ENCODE results near the gene LZTS2. TPM values are rescaled to one million over a fixed set of nuclear protein-coding genes. Genes with fewer than 3 reads are reported as not detected.
A peak's percentile ranks its signal among the peaks of the same experiment; 100 is the strongest.
"Not testable (repeated sequence)": the region's sequence is repeated elsewhere in the genome, so short reads cannot be mapped to it uniquely, and the experiment has no call there.

LZTS2 gene, protein sequence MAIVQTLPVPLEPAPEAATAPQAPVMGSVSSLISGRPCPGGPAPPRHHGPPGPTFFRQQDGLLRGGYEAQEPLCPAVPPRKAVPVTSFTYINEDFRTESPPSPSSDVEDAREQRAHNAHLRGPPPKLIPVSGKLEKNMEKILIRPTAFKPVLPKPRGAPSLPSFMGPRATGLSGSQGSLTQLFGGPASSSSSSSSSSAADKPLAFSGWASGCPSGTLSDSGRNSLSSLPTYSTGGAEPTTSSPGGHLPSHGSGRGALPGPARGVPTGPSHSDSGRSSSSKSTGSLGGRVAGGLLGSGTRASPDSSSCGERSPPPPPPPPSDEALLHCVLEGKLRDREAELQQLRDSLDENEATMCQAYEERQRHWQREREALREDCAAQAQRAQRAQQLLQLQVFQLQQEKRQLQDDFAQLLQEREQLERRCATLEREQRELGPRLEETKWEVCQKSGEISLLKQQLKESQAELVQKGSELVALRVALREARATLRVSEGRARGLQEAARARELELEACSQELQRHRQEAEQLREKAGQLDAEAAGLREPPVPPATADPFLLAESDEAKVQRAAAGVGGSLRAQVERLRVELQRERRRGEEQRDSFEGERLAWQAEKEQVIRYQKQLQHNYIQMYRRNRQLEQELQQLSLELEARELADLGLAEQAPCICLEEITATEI
- 72.9 and 77.3 TPM in 2 replicates for total RNA-seq

DNA sequence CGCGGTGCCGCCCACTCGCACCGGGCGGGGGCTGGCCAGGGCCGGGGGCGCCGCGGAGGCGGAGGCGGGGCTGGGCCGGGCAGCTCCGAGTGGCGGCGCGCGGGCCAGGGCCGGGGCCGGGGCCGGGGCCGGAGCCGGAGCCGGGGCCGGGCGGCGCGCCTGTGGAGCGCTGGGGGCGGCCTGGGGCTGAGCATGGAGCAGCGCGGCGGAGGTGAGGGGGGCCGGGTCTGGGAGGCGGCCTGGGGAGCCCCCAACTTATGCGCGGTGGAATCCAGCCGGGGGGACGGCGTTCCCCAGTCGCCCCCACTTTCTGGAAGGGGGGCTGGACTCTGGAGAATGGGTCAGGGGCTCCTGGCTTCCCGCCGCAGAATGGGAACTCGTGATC is at the start of gene LZTS2:
Gene LZTS2, plus strand, starts transcription at position 67 of the 385 bp plus-strand sequence. CDS start 2,731 bp downstream, outside the sequence.
- no peak for DNase-seq (ENCODE audit: low read depth)

DNA sequence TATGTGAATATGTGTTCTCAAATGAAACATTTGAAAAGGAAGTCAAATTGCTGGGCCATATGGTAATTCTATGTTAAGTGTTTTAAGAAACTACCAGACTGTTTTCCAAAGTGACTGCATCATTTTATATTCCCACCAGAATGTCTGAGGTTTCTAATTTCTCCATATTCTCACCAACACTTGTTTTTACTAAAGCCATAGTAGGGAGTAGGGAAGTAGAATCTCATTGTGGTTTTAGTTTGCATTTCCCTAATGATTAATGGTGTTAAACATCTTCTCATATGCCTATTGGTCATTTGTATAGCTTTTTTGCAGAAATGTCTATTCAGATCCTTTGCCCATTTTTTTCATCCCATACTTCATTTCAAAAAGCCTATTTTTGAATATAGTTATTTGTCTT is 39.4 kb upstream of the LZTS2 start:
- no peak for DNase-seq (ENCODE audit: low read depth)

DNA sequence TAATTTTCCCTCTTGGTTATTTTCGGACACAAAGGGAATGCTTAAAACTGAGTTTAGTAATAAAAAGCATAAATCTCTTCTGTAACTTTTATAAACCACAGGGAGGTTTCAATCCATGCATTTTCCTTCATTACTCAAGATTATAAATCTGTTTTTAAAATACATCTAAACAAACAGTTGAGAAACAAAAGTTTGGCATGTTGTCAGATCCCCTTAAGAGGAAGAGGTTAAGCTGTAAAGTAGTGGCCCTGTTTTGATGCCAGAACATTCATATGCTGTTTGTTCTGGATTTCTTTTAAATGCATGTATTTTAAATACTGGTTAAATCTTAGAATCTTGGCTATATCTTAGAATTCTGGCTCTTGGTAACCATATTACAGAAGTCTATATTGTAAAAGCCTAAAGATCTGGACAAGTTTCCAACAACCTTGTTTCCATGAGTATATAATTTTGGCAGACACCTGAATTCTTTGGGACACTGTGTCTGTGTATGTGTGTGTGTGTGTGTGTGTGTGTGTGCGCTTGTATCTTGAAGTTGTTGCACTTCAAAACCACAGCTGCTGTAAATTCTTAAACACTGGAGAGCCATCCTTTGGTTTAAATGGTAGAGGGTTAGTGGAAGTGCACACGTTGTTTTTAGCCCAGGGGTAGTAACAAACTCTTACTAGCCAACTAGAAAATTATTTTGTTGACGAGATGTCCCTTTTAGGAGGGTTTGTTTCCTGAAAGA is 37.1 kb upstream of the LZTS2 start:
- DNase-seq (ENCODE audit: low read depth) = no peak

DNA sequence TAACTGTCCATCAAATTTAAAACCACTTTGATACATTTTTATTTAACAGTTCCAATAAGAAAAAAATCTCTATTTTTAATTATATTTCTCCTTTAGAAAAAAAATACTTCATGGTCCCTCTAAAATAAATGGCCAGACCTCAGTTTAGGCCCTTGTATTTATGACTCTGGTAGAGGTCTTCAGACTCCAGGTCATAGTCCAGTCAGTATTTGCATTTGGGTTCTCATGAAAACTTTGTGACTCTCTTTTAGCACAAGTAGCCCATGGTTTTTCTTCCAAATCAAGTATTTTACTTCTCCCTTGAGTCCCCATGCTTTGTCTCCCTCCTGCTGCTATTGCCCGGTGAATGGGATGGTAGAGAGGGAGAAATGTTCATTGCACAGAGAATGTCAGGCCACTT is 35.8 kb upstream of the LZTS2 start:
- DNase-seq (ENCODE audit: low read depth) = no peak

DNA sequence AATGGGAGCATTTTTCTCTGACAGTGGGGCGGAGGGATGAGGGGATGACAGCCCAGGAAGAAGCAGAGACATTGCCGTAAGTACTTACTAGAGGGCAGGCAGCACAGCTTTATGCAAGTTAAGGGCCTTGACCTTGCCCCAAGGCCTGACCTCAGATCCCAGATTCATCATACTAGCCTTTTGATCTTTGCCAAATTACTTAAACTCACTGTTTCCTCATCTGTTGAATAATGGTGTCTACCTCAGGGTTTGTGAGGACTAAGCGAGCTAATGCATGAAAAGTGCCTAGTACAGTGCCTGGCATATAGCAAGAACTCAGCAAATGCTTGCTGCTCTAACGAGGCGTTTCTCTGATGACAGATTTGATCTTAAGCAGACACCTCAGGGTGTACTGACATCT is 33.8 kb upstream of the LZTS2 start:
- DNase-seq (ENCODE audit: low read depth) = no peak

DNA sequence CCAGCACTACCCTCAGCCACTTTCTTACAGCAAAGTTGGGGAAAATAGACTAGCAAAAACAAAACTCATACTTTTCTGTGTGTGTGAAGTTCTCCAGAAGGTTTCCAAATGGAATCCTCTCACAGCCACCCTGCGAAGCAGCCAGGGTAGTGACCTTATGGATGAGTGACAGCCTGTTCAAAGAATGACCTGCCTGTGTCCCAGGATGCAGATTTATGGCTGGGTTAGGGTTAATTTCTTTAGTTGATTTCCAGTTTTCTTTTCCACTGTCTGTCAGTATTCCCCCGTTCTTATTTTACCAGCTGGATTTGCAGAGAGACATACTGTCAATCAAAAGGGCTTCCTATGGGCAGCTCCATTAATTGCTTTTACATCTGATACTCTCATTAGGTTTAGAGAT is 32.7 kb upstream of the LZTS2 start:
- DNase-seq (ENCODE audit: low read depth) = no peak

DNA sequence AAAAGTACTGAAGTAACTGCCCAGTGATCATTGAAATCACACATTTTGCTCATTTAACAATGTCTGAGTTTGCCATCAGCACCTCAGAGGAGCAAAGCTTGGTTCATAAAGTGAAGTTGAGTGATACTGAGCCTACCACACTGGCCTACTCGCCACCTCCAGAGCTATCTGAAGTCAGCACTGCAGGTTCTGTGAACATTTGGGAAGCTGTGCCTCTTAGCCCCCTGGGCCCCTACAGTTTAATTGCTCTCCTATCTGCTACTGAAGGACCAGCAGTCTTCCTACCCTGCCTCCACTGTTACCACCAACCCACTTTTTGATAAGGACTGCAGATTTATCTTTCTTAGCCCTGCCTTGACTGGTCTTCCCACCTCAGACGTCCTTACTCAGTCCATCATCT is 32.3 kb upstream of the LZTS2 start:
- no peak for DNase-seq (ENCODE audit: low read depth)

DNA sequence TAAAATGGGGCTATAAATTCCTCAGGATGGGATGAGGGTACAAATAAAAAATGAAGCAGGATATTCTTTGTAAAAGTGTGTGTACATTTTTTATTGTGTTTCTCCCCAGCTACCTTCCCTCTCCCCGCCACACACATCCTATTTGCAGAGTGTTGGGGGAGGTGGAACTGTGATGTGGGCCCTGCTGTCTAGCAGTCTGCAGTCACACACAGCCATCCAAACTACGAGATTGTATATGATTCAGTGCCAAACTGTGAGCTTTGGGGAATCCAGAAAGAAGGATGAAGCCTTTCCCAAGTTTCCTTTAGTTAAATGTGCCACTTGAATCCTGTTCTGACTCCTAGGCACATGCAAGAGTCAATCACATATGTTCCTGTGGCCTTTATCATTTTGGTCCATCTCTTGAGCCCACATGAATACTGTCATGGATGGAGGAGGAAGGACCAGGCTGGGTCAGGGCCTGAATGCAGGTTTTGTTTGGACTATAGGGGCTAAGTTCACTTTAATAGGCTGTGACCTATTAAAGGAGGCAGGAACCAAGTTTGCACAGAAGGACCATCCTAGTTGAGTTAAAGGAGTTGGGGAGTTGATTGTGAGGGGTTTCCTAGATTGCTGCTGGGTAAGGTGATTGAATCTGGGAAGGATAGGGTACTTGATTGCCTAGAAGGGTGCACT is 31.4 kb upstream of the LZTS2 start:
- DNase-seq (ENCODE audit: low read depth) = no peak

DNA sequence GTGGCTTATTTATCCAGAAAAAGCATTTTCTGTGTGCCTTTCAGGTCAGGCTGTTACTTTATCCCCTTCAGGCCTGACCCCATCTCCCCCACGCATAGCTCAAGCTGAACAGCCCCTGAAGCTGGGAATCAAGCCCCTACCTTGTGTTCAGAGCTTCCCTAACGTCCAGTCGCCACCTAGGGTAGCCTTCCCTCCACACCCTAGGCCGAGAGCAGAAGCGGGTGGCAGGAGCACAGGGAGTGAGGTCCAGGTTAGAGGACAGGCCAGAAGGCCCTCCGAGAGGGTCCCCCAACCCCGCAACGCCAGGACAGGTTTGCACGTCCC is 30.8 kb upstream of the LZTS2 start:
- no peak for DNase-seq (ENCODE audit: low read depth)

DNA sequence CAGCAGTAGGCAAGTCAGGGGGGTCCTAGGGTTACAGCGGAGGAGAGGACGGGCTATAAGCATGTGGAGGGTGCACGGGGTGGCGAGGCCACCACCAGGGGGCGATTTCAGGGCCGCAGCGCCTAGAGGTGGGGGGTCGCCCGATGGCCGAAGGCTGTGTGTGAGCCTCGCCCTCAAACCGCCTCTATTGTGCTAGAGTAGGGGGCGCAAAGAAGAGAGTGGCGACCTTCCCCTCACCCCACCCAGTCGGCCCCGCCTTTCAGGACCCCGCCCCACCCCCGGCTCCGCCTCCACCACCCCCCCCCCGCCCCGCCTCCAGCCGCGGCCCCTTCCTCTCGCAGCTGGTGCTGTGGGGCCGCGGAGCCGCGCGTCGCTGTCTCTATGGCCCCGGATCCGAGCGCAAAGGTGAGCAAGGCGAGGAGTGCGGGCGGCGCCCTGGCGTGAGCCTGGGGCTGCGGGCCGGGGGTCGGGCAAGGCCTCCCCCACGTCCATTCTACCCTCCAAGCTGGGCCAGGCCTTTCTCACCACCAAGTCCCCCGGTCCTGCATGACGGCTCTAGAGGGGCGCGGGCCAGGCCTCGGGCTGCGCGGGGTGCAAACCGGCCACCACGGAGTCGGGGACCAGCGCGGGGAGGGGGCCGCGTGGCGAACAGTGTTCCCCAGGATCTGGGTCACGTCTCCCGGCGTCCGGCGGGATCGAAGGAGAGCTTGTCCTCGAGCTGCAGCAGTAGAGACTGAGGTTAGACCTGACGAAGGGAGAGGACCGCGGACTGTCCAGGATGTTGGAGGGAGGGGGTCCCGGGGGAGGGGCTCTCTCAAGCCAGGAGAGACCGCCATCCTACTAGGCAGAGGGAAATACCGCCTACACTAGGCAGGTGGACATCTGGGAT is 30.2 kb upstream of the LZTS2 start, which contains the start of gene SEMA4G:
Gene SEMA4G, plus strand, starts transcription at position 318 of the 889 bp plus-strand sequence. CDS start 3,409 bp downstream, outside the sequence.
- DNase-seq (ENCODE audit: low read depth) = no peak

DNA sequence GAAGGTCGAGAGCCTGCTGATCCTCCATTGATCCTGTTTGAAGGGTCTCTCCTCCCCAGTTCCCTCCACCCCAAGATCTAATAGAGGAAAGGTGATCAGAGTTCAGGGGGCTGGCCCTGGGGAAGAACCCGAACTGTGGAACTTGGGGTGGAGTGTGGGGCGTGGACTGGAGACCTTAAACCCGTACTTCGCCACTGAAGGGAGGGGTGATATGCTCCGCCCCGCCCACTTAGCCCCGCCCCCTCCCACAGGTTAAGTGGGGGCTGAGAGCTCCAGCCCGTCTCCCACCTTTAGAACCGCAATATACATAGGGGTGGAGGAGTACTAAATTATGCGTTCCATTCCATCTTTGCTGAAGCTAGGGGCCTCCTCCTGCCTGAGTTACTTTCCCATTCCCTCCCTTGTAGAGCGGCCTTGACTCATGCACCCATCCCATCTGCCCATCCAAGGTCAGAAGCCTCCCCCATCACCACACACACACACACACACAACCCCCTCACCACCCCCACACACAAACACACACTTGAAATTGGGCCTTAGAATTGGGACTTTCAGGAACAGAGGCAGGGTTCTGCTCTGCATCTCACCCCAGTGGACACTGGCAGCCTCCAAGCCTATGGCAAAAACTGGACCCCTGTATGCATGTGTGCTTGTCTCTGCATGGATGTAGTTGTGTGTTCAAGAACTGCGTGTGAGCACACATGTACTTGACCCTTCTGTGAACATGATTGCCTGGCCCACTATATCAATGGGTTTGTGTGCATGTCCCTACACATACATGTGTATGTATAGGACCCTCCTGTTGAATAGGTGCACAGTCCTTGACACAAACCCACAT is 29.3 kb upstream of the LZTS2 start:
- DNase-seq (ENCODE audit: low read depth) = no peak

DNA sequence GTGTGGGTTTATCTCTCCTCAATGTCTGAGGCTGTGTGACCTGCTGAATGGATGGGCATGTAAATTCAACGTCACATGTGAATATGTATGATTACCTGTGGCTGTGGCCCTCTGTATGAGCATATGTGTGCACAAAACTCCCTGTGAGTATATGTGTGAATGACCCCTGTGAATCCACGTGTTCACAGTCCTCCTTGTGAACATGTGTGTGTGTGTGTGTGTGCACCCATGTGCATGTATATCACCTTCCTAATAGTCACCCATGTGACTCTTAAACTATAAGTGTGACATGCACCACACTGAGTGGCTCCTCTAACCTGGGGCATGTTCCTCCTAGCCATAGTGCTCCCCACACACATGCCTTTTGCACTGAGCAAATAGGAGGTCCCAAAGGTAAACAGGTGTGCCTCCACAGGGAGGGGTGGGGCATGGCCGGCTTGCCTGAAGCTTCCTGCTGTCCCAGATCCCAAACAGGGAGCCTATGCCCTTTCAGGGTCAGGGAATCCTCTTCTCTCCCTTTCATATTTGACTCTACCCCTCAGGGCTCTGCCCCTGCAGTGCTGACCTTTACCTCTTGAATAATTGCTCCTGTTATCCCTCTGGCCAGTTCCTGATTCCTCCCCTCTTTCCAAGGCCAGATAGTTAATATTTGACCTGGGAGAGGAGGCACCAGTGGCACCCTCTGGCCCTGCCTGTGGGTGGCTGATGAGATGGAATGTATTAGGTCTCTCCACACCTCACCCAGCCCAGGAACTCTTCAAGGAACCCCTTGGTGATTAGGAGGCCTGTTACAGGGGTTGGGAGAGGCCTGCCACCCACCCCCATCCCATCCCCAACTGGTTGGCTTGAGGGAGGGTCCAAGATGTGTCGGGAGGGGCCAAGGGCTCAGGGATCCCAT is 28.4 kb upstream of the LZTS2 start:
- DNase-seq (ENCODE audit: low read depth) = peak; percentile 74

DNA sequence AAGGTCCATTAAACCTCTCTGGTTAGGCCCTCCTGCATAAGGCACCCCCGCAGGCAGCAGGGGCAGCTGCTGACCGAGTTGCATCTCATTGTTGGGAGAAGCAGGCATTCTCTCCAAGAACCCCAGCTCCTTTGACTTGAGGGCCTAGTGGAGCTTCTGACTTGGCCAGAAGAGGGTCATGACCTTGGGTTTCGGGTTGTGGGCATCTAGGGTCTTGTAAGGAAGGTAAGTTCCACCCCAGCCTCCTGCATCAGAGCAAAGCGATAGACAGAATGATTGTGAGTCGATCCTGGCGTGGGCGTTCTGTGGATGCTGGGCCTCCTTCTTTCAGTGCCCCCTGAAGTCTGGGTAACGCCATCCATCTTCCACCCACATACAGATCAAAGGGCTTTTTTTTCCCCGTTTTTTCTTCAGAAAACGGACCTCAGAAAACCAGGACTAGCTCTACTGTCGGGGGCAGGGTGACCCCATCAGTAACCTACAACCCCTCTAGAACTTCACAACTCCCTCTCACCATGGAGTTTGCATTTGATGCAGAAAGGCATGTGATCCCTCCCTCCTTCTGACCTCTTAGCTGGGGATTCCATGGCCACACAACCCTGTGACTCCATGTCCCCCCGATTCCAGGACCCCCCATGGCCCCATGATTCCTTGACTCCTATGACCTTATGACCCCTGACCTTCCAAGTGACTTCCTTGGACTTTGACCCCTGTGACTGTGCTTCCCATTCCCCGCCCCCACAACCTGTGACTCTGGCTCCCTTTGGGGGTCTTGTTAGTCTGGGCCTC is 27.3 kb upstream of the LZTS2 start:
- no peak for DNase-seq (ENCODE audit: low read depth)

DNA sequence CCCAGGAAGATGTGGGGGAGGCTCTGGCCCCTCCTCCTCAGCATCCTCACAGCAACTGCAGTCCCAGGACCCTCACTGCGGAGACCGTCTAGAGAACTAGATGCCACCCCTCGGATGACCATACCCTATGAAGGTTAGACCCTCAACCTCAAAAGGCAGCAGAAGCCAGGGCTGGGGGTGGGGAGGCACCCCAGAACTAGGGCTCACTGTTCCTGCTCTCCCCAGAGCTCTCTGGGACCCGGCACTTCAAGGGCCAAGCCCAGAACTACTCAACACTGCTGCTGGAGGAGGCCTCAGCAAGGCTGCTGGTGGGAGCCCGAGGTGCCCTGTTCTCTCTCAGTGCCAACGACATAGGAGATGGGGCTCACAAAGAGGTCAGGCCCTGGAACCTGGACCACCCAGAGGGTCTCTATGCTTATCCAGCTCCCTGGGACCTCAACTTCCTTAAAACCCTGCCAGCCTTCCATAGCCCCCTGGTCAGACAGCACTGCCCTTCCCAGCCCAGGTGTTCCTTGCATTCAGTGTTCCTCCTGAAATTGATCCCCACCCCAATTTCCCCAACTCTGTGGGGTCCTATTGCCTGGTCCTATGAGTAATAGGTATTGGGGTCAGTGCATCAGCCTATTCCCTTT is 26.6 kb upstream of the LZTS2 start:
- DNase-seq (ENCODE audit: low read depth) = no peak

DNA sequence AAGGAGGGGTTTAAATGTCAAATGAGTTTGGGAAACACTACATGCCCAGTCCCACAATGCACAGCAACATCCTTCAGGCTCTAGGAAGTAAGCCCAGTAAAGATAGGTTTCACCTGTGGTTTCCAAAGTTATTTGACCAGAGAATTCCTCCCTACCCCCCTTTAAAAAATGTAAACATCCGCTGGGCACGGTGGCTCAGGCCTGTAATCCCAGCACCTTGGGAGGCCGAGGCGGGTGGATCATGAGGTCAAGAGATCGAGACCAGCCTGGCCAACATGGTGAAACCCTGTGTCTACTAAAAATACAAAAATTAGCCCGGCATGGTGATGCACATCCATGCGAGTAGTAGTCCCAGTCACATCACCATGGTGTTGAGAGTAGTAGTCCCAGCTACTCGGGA is 24.2 kb upstream of the LZTS2 start:
- not testable (repeated sequence) for DNase-seq (ENCODE audit: low read depth)

DNA sequence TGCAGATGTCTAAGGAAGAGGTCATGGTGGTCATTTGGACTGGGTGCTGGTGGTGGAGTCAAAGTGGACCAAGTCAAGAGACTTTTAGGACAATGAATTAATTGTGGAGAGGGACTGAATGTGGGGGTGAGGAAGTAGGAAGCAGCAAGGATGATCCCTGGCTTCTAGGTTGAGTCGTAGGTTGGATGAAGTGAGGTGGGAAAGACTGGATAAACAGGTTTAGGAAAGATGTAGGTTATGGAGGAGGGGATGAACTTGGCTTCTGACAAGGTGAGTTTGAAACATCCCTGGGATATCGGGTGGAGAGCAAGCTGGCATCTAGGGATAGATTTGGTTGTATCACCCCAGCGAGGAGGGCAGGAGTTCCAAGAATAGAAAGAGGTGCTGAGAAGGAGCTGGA is 22.7 kb upstream of the LZTS2 start:
- DNase-seq (ENCODE audit: low read depth) = no peak

DNA sequence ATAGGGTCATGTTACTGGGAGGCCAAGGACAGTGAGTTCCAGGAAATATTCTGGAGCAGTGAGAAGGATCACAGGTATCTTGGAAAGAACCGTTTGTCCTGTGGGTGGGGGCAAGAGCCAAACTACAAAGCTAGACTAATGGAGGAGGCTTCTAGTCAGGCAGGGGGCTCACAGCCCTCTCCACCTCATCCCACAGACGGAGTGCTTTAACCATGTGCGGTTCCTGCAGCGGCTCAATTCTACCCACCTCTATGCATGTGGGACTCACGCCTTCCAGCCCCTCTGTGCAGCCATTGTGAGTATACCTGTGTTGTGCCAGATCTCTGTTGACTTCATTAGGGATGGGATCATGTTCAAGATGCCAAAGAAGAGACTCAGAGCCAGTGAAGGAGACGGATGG is 22.2 kb upstream of the LZTS2 start:
- DNase-seq (ENCODE audit: low read depth) = no peak

Data from renal cortical epithelial cell (primary cell).